Activated naive CD8-positive, alpha-beta T cell (primary cell): ENCODE results near the gene PDE4D.
A peak's percentile ranks its signal among the peaks of the same experiment; 100 is the strongest.

Experiments used
- H3K27ac Mint-ChIP-seq: one replicate; pipeline ENCODE4 v1.8.0; 2021; ENCODE audit warnings: mixed read lengths
- H3K27me3 Mint-ChIP-seq: one replicate; pipeline ENCODE4 v1.8.0; 2021; ENCODE audit warnings: mixed read lengths
- H3K36me3 Mint-ChIP-seq: one replicate; pipeline ENCODE4 v1.8.0; 2021; ENCODE audit warnings: mixed read lengths
- H3K4me1 Mint-ChIP-seq: one replicate; pipeline ENCODE4 v1.8.0; 2021; ENCODE audit warnings: low read depth, mixed read lengths
- H3K4me3 Mint-ChIP-seq: one replicate; pipeline ENCODE4 v1.8.0; 2021; ENCODE audit warnings: mild to moderate bottlenecking, mixed read lengths
- H3K9me3 Mint-ChIP-seq: one replicate; pipeline ENCODE4 v1.8.0; 2021; ENCODE audit warnings: low read depth, mixed read lengths

PDE4D gene

GRCh38 chr5:58983526-58984452 lies 909.7 kb downstream of the PDE4D start:
- no peaks in the 10 kb centered on the region for H3K9me3 Mint-ChIP-seq
- peaks cover 28% of the 10 kb centered on the region for H3K36me3 Mint-ChIP-seq
- H3K4me3 Mint-ChIP-seq: no peak overlapping the region
- H3K4me1 Mint-ChIP-seq: no peaks in the 10 kb centered on the region
- no peaks in the 10 kb centered on the region for H3K27me3 Mint-ChIP-seq
- no peak overlapping the region for H3K27ac Mint-ChIP-seq

GRCh38 chr5:58980890-58981289 lies 912.6 kb downstream of the PDE4D start:
- Mint-ChIP-seq H3K36me3 (peaks cover 26% of the 10 kb centered on the region), H3K27ac (no peak overlapping the region), H3K9me3 (no peaks in the 10 kb centered on the region), H3K4me1 (no peaks in the 10 kb centered on the region), H3K27me3 (no peaks in the 10 kb centered on the region), H3K4me3 (no peak overlapping the region)

GRCh38 chr5:58979090-58979489 lies 914.4 kb downstream of the PDE4D start:
- Mint-ChIP-seq H3K36me3 (peaks cover 24% of the 10 kb centered on the region), H3K4me1 (no peaks in the 10 kb centered on the region), H3K27me3 (no peaks in the 10 kb centered on the region), H3K4me3 (no peak overlapping the region), H3K9me3 (no peaks in the 10 kb centered on the region), H3K27ac (no peak overlapping the region)

- Mint-ChIP-seq H3K4me3 (no peak overlapping the region), H3K36me3 (peaks cover 9% of the 10 kb centered on the region), H3K9me3 (no peaks in the 10 kb centered on the region), H3K27me3 (no peaks in the 10 kb centered on the region), H3K27ac (peak overlapping the region; percentile 6), H3K4me1 (peaks cover 7% of the 10 kb centered on the region)
Measured at GRCh38 chr5:58974601-58975000, 918.9 kb downstream of the PDE4D start.

GRCh38 chr5:58974083-58974482 lies 919.4 kb downstream of the PDE4D start:
- H3K9me3 Mint-ChIP-seq: no peaks in the 10 kb centered on the region
- no peak overlapping the region for H3K27ac Mint-ChIP-seq
- H3K4me3 Mint-ChIP-seq: no peak overlapping the region
- no peaks in the 10 kb centered on the region for H3K27me3 Mint-ChIP-seq
- H3K36me3 Mint-ChIP-seq: peaks cover 9% of the 10 kb centered on the region
- H3K4me1 Mint-ChIP-seq: peaks cover 7% of the 10 kb centered on the region

- Mint-ChIP-seq H3K36me3 (peaks cover 9% of the 10 kb centered on the region), H3K27me3 (no peaks in the 10 kb centered on the region), H3K4me1 (peaks cover 7% of the 10 kb centered on the region), H3K27ac (peak overlapping the region; percentile 34), H3K9me3 (no peaks in the 10 kb centered on the region), H3K4me3 (no peak overlapping the region)
Measured at GRCh38 chr5:58972301-58972700, 921.2 kb downstream of the PDE4D start.

- Mint-ChIP-seq H3K27ac (no peak overlapping the region), H3K9me3 (no peaks in the 10 kb centered on the region), H3K4me3 (no peak overlapping the region), H3K36me3 (peaks cover 7% of the 10 kb centered on the region), H3K27me3 (no peaks in the 10 kb centered on the region), H3K4me1 (peaks cover 7% of the 10 kb centered on the region)
Measured at GRCh38 chr5:58970766-58971165, 922.8 kb downstream of the PDE4D start.

- H3K9me3 Mint-ChIP-seq: no peaks in the 10 kb centered on the region
- no peak overlapping the region for H3K27ac Mint-ChIP-seq
- peaks cover 7% of the 10 kb centered on the region for H3K36me3 Mint-ChIP-seq
- no peak overlapping the region for H3K4me3 Mint-ChIP-seq
- no peaks in the 10 kb centered on the region for H3K27me3 Mint-ChIP-seq
- H3K4me1 Mint-ChIP-seq: peaks cover 7% of the 10 kb centered on the region
Measured at GRCh38 chr5:58969795-58970194, 923.7 kb downstream of the PDE4D start.

GRCh38 chr5:58969253-58969652 lies 924.3 kb downstream of the PDE4D start:
- peaks cover 4% of the 10 kb centered on the region for H3K36me3 Mint-ChIP-seq
- H3K27me3 Mint-ChIP-seq: no peaks in the 10 kb centered on the region
- peaks cover 7% of the 10 kb centered on the region for H3K4me1 Mint-ChIP-seq
- H3K9me3 Mint-ChIP-seq: no peaks in the 10 kb centered on the region
- no peak overlapping the region for H3K27ac Mint-ChIP-seq
- H3K4me3 Mint-ChIP-seq: no peak overlapping the region

GRCh38 chr5:58968350-58968749 lies 925.2 kb downstream of the PDE4D start:
- no peak overlapping the region for H3K4me3 Mint-ChIP-seq
- peaks cover 7% of the 10 kb centered on the region for H3K4me1 Mint-ChIP-seq
- H3K9me3 Mint-ChIP-seq: no peaks in the 10 kb centered on the region
- H3K36me3 Mint-ChIP-seq: no peaks in the 10 kb centered on the region
- H3K27me3 Mint-ChIP-seq: no peaks in the 10 kb centered on the region
- H3K27ac Mint-ChIP-seq: no peak overlapping the region

GRCh38 chr5:58967597-58968281 lies 925.8 kb downstream of the PDE4D start:
- no peak overlapping the region for H3K27ac Mint-ChIP-seq

GRCh38 chr5:58965677-58966414 lies 927.7 kb downstream of the PDE4D start:
- Mint-ChIP-seq H3K27ac (no peak overlapping the region), H3K36me3 (no peaks in the 10 kb centered on the region), H3K27me3 (no peaks in the 10 kb centered on the region), H3K4me1 (peaks cover 2% of the 10 kb centered on the region), H3K9me3 (no peaks in the 10 kb centered on the region), H3K4me3 (no peak overlapping the region)

More at GRCh38 chr5:58967597-58968281, 925.8 kb downstream of the PDE4D start:
- H3K36me3 Mint-ChIP-seq: no peaks in the 10 kb centered on the region
- peaks cover 5% of the 10 kb centered on the region for H3K4me1 Mint-ChIP-seq
- H3K27me3 Mint-ChIP-seq: no peaks in the 10 kb centered on the region
- no peaks in the 10 kb centered on the region for H3K9me3 Mint-ChIP-seq
- H3K4me3 Mint-ChIP-seq: no peak overlapping the region

- Mint-ChIP-seq H3K4me3 (no peak overlapping the region), H3K4me1 (no peaks in the 10 kb centered on the region), H3K27ac (no peak overlapping the region), H3K27me3 (no peaks in the 10 kb centered on the region), H3K9me3 (no peaks in the 10 kb centered on the region), H3K36me3 (no peaks in the 10 kb centered on the region)
Measured at GRCh38 chr5:58963821-58964220, 929.7 kb downstream of the PDE4D start.

- Mint-ChIP-seq H3K27me3 (no peaks in the 10 kb centered on the region), H3K4me1 (no peaks in the 10 kb centered on the region), H3K36me3 (no peaks in the 10 kb centered on the region), H3K9me3 (no peaks in the 10 kb centered on the region), H3K4me3 (no peak overlapping the region), H3K27ac (no peak overlapping the region)
Measured at GRCh38 chr5:58963361-58963760, 930.2 kb downstream of the PDE4D start.
